Measurements from ENCODE around the gene BACH2.

Gene BACH2

GRCh38 chr6:90113389-90113788 is 183.3 kb downstream of the BACH2 start:
- TF ChIP-seq CTCF (conservative IDR thresholded peaks at IDR 0.05), result no peak
- TF ChIP-seq ZFX (IDR thresholded peaks at IDR 0.05), result no peak
- no peak overlapping the region for H3K27ac ChIP-seq

GRCh38 chr6:90111387-90111786 is 185.3 kb downstream of the BACH2 start:
- no peak for TF ChIP-seq CTCF (conservative IDR thresholded peaks at IDR 0.05)
- no peak for TF ChIP-seq ZFX (IDR thresholded peaks at IDR 0.05)
- no peak overlapping the region for H3K27ac ChIP-seq

- no peak overlapping the region for H3K27ac ChIP-seq
- TF ChIP-seq ZFX (IDR thresholded peaks at IDR 0.05), result no peak
- TF ChIP-seq CTCF (conservative IDR thresholded peaks at IDR 0.05), result no peak
Observed at GRCh38 chr6:90110971-90111370, 185.7 kb downstream of the BACH2 start.

- TF ChIP-seq ZFX (IDR thresholded peaks at IDR 0.05) (no peak), CTCF (conservative IDR thresholded peaks at IDR 0.05) (no peak)
- H3K27ac ChIP-seq, result no peak overlapping the region
Observed at GRCh38 chr6:90109141-90109540, 187.5 kb downstream of the BACH2 start.

GRCh38 chr6:90107771-90108282 is 188.8 kb downstream of the BACH2 start:
- TF ChIP-seq CTCF (conservative IDR thresholded peaks at IDR 0.05) (no peak), ZFX (IDR thresholded peaks at IDR 0.05) (no peak)
- H3K27ac ChIP-seq, result no peak overlapping the region

GRCh38 chr6:90107371-90107770 is 189.3 kb downstream of the BACH2 start:
- TF ChIP-seq CTCF (conservative IDR thresholded peaks at IDR 0.05) (no peak), ZFX (IDR thresholded peaks at IDR 0.05) (no peak)
- H3K27ac ChIP-seq, result no peak overlapping the region

GRCh38 chr6:90106449-90106848 is 190.2 kb downstream of the BACH2 start:
- TF ChIP-seq CTCF (conservative IDR thresholded peaks at IDR 0.05) (no peak), ZFX (IDR thresholded peaks at IDR 0.05) (no peak)
- H3K27ac ChIP-seq, result no peak overlapping the region

Data from C4-2B (cell line).